Trophoblast cell (in vitro differentiated cells and primary cell): ENCODE measurements around the gene FKBP14.

Source experiments
- DNase-seq, 2 donors: peaks; one replicate each; pipeline ENCODE4 v3.0.0-alpha.2; 2016
- H2AFZ ChIP-seq: 2 replicates; pipeline ENCODE4 v1.6.1; 2013; ENCODE audit warnings: low read length, moderate library complexity, mild to moderate bottlenecking; ENCODE audit not compliant: insufficient read depth, poor library complexity
- H2AK5ac ChIP-seq: 2 replicates; pipeline ENCODE4 v1.6.1; 2013; ENCODE audit warnings: mild to moderate bottlenecking, low read length
- H2BK120ac ChIP-seq: 2 replicates; pipeline ENCODE4 v1.6.1; 2013; ENCODE audit warnings: low read length, mild to moderate bottlenecking, moderate library complexity; ENCODE audit not compliant: insufficient read depth, poor library complexity
- H2BK12ac ChIP-seq: 2 replicates; pipeline ENCODE4 v1.6.1; 2013; ENCODE audit warnings: mild to moderate bottlenecking, low read length, moderate library complexity
- H2BK5ac ChIP-seq: 2 replicates; pipeline ENCODE4 v1.6.1; 2013; ENCODE audit warnings: low read length, low read depth, moderate library complexity, mild to moderate bottlenecking; ENCODE audit not compliant: poor library complexity
- H3K14ac ChIP-seq: 2 replicates; pipeline ENCODE4 v1.6.1; 2013; ENCODE audit warnings: mild to moderate bottlenecking, low read length
- H3K18ac ChIP-seq: 2 replicates; pipeline ENCODE4 v1.6.1; 2013; ENCODE audit warnings: mild to moderate bottlenecking, low read length
- H3K23ac ChIP-seq: 2 replicates; pipeline ENCODE4 v1.6.1; 2013; ENCODE audit warnings: low read length
- H3K27ac ChIP-seq: 2 replicates; pipeline ENCODE4 v1.5.1; 2013; ENCODE audit warnings: low read depth, mild to moderate bottlenecking, inconsistent platforms, low read length, moderate library complexity
- H3K27me3 ChIP-seq: 2 replicates; pipeline ENCODE4 v1.6.1; 2013; ENCODE audit warnings: inconsistent platforms, mild to moderate bottlenecking, low read length, moderate library complexity; ENCODE audit not compliant: insufficient read depth
- H3K36me3 ChIP-seq, 2 experiments: 1 replicate in 1 of 2; 2 replicates in 1 of 2; pipeline ENCODE4 v1.6.1; 2013; ENCODE audit warnings: low read length in 2 of 2, mild to moderate bottlenecking in 2 of 2, moderate library complexity in 1 of 2; ENCODE audit not compliant: insufficient read depth in 2 of 2, control insufficient read depth in 1 of 2
- H3K4ac ChIP-seq: 2 replicates; pipeline ENCODE4 v1.6.1; 2013; ENCODE audit warnings: low read depth, mild to moderate bottlenecking, low read length, moderate library complexity
- H3K4me1 ChIP-seq, 2 experiments: 1 replicate in 1 of 2; 2 replicates in 1 of 2; pipeline ENCODE4 v1.6.1; 2013; ENCODE audit warnings: low read length in 2 of 2, mild to moderate bottlenecking in 2 of 2, moderate library complexity in 1 of 2; ENCODE audit not compliant: insufficient read depth in 2 of 2, control insufficient read depth in 1 of 2
- H3K4me2 ChIP-seq: 2 replicates; pipeline ENCODE4 v1.6.1; 2013; ENCODE audit warnings: inconsistent platforms, mild to moderate bottlenecking, low read length, moderate library complexity
- H3K4me3 ChIP-seq: 2 replicates; pipeline ENCODE4 v1.5.1; 2013; ENCODE audit warnings: mild to moderate bottlenecking, low read depth, low read length, inconsistent platforms
- H3K79me1 ChIP-seq: one replicate; pipeline ENCODE4 v1.6.1; 2013; ENCODE audit warnings: low read length
- H3K79me2 ChIP-seq: 2 replicates; pipeline ENCODE4 v1.6.1; 2013; ENCODE audit warnings: low read length, mild to moderate bottlenecking; ENCODE audit not compliant: control insufficient read depth, insufficient read depth, poor library complexity
- H3K9ac ChIP-seq: 2 replicates; pipeline ENCODE4 v1.6.1; 2013; ENCODE audit warnings: mild to moderate bottlenecking, low read length
- H3K9me3 ChIP-seq: 2 replicates; pipeline ENCODE4 v1.6.1; 2013; ENCODE audit warnings: low read depth, mild to moderate bottlenecking, control low read depth, inconsistent platforms, low read length; ENCODE audit not compliant: insufficient read depth
- H4K12ac ChIP-seq: 2 replicates; pipeline ENCODE4 v1.6.1; 2013; ENCODE audit warnings: low read depth, mild to moderate bottlenecking, low read length, moderate library complexity
- H4K8ac ChIP-seq: 2 replicates; pipeline ENCODE4 v1.6.1; 2013; ENCODE audit warnings: low read depth, mild to moderate bottlenecking, low read length, moderate library complexity
- H4K91ac ChIP-seq: one replicate; pipeline ENCODE4 v1.6.1; 2013; ENCODE audit warnings: low read depth, mild to moderate bottlenecking, low read length, moderate library complexity
- WGBS: extraction: QIAGEN DNeasy Blood & Tissue Kit; methylation state at CpG from one replicate; pipeline ENCODE4 v1.1.7; 2013; ENCODE audit warnings: missing lambda C conversion rate; ENCODE audit not compliant: insufficient read length, insufficient coverage; ENCODE audit errors: extremely low coverage; 5-methylcytosine and 5-hydroxymethylcytosine counted together

FKBP14 gene

GRCh38 chr7:30034501-30034900, 8.0 kb upstream of the FKBP14 start:
- Histone ChIP-seq H2AK5ac (no peak overlapping the region), H3K27ac (no peak overlapping the region), H3K9ac (no peak overlapping the region), H3K23ac (no peak overlapping the region), H2BK120ac (no peak overlapping the region), H3K9me3 (no peaks in the 10 kb centered on the region), H3K36me3 (peaks cover 0 to 2% of the 10 kb centered on the region in 2 experiments), H4K91ac (no peak overlapping the region), H3K18ac (no peak overlapping the region), H3K27me3 (no peaks in the 10 kb centered on the region), H2BK5ac (no peak overlapping the region), H3K4ac (no peak overlapping the region), H3K79me2 (peaks cover 4% of the 10 kb centered on the region), H3K4me3 (no peak overlapping the region), H2BK12ac (no peak overlapping the region), H4K12ac (no peak overlapping the region), H3K4me1 (peaks cover 2 to 4% of the 10 kb centered on the region in 2 experiments), H4K8ac (no peak overlapping the region), H3K79me1 (no peaks in the 10 kb centered on the region), H3K14ac (no peak overlapping the region), H2AFZ (no peak overlapping the region), H3K4me2 (no peak overlapping the region)
- DNase-seq: no peak
- no CpG with 5 or more reads among the region's 3 CpGs for WGBS

- Histone ChIP-seq H2AK5ac (no peak overlapping the region), H2BK12ac (no peak overlapping the region), H3K23ac (no peak overlapping the region), H3K36me3 (no peaks in the 10 kb centered on the region), H3K9ac (no peak overlapping the region), H4K12ac (no peak overlapping the region), H4K91ac (no peak overlapping the region), H2BK120ac (no peak overlapping the region), H2BK5ac (no peak overlapping the region), H3K4ac (no peak overlapping the region), H3K27me3 (no peaks in the 10 kb centered on the region), H3K9me3 (no peaks in the 10 kb centered on the region), H3K79me2 (peaks cover 13% of the 10 kb centered on the region), H4K8ac (no peak overlapping the region), H3K27ac (no peak overlapping the region), H3K4me3 (no peak overlapping the region), H3K4me1 (peaks cover 2 to 4% of the 10 kb centered on the region in 2 experiments), H3K18ac (no peak overlapping the region), H3K4me2 (no peak overlapping the region), H3K14ac (no peak overlapping the region), H3K79me1 (peaks cover 10% of the 10 kb centered on the region), H2AFZ (no peak overlapping the region)
- peak; percentile 85 to 92 for DNase-seq
- no CpG with 5 or more reads among the region's 4 CpGs for WGBS
These were observed 6.0 kb upstream of the FKBP14 start for GRCh38 chr7:30032310-30033125.

GRCh38 chr7:30029696-30030095, 3.2 kb upstream of the FKBP14 start:
- no peak for DNase-seq
- no peaks in the 10 kb centered on the region for H3K9me3 ChIP-seq
- peaks cover 2 to 8% of the 10 kb centered on the region in 2 experiments for H3K4me1 ChIP-seq
- H3K4me2 ChIP-seq: peak overlapping the region; percentile 79
- no peak overlapping the region for H2AK5ac ChIP-seq
- H3K9ac ChIP-seq: no peak overlapping the region
- no peak overlapping the region for H3K14ac ChIP-seq
- H2BK12ac ChIP-seq: no peak overlapping the region
- no peaks in the 10 kb centered on the region for H3K36me3 ChIP-seq
- H2BK5ac ChIP-seq: no peak overlapping the region
- peak overlapping the region; percentile 71 for H3K4ac ChIP-seq
- H2BK120ac ChIP-seq: no peak overlapping the region
- peaks cover 14% of the 10 kb centered on the region for H3K79me2 ChIP-seq
- H4K91ac ChIP-seq: no peak overlapping the region
- no peak overlapping the region for H3K23ac ChIP-seq
- no peak overlapping the region for H2AFZ ChIP-seq
- H3K18ac ChIP-seq: no peak overlapping the region
- peaks cover 16% of the 10 kb centered on the region for H3K79me1 ChIP-seq
- no peak overlapping the region for H4K8ac ChIP-seq
- no peak overlapping the region for H4K12ac ChIP-seq
- H3K27ac ChIP-seq: no peak overlapping the region
- WGBS: no CpG with 5 or more reads among the region's 6 CpGs
- H3K27me3 ChIP-seq: no peaks in the 10 kb centered on the region
- no peak overlapping the region for H3K4me3 ChIP-seq

GRCh38 chr7:30028749-30029635, 2.5 kb upstream of the FKBP14 start:
- Histone ChIP-seq H2BK12ac (peak overlapping the region; percentile 9), H3K4ac (peak overlapping the region; percentile 88), H3K79me1 (peaks cover 16% of the 10 kb centered on the region), H2BK120ac (peak overlapping the region; percentile 70), H2BK5ac (peak overlapping the region; percentile 80), H2AK5ac (no peak overlapping the region), H3K9me3 (no peaks in the 10 kb centered on the region), H3K4me1 (peaks cover 2 to 8% of the 10 kb centered on the region in 2 experiments), H3K23ac (no peak overlapping the region), H3K27me3 (no peaks in the 10 kb centered on the region), H3K36me3 (no peaks in the 10 kb centered on the region), H3K27ac (peak overlapping the region; percentile 92), H3K79me2 (peaks cover 14% of the 10 kb centered on the region), H4K12ac (peak overlapping the region; percentile 17), H3K14ac (peak overlapping the region; percentile 83), H4K91ac (peak overlapping the region; percentile 82), H3K4me2 (peak overlapping the region; percentile 79), H3K4me3 (peak overlapping the region; percentile 92), H3K9ac (peak overlapping the region; percentile 97), H2AFZ (peak overlapping the region; percentile 80), H4K8ac (peak overlapping the region; percentile 89), H3K18ac (peak overlapping the region; percentile 87)
- no CpG with 5 or more reads among the region's 42 CpGs for WGBS
- DNase-seq: peak; percentile 38 to 74
